ENCODE data around the gene GGA1.

- no peak for TF ChIP-seq CTCF (IDR thresholded peaks at IDR 0.05; ENCODE audit: low read length)
- no peak for TF ChIP-seq EZH2 (IDR thresholded peaks at IDR 0.05; ENCODE audit: borderline replicate concordance, low read length)
Observed at GRCh38 chr22:37633089-37633624, 24.5 kb downstream of the GGA1 start.

All from OCI-LY1 (cell line).